BJ (cell line): ENCODE results near the gene CDX4. TPM values are rescaled to one million over a fixed set of nuclear protein-coding genes. Genes with fewer than 3 reads are reported as not detected.

Experiments used
- CTCF ChIA-PET: fragments of 350-600 bp; formaldehyde crosslinking; extraction: SDS; loops from one replicate; lab custom pipeline; 2021; ENCODE audit warnings: antibody characterized with exemption, inconsistent platforms; lab: Yijun Ruan, JAX
- POLR2A ChIA-PET: fragments of 300-600 bp; sonication (Branson Sonifier 250); formaldehyde crosslinking; extraction: SDS; loops from one replicate; lab custom pipeline; 2021; ENCODE audit warnings: antibody characterized with exemption; lab: Charles Lee
- DNase-seq: peaks from one replicate; pipeline ENCODE4 v3.0.0-alpha.2; 2011; ENCODE audit warnings: low read depth
- H3K27me3 ChIP-seq: 2 replicates; pipeline ENCODE4 v1.6.0; 2011; ENCODE audit warnings: low read length; ENCODE audit not compliant: control insufficient read depth, insufficient read depth
- H3K36me3 ChIP-seq: 2 replicates; pipeline ENCODE4 v1.5.1; 2011; ENCODE audit warnings: low read length; ENCODE audit not compliant: control insufficient read depth, insufficient read depth
- H3K4me3 ChIP-seq: 2 replicates; pipeline ENCODE4 v1.5.1; 2011; ENCODE audit warnings: low read depth, mild to moderate bottlenecking, control low read depth, low read length
- polyA plus RNA-seq: library from polyadenylated mRNA; depleted of rRNA; stranded (reverse); fragments of >200 nt; gene quantifications from 2 replicates; pipeline ENCODE4 v1.2.3, GENCODE V29; 2011
- TF ChIP-seq, protein P1 (sequence below): IDR thresholded peaks from 2 replicates; pipeline ENCODE4 v1.5.1; 2011; ENCODE audit warnings: low read depth, mild to moderate bottlenecking, control low read depth, inconsistent platforms, low read length, moderate library complexity; ENCODE audit not compliant: insufficient read depth

Gene CDX4
- polyA plus RNA-seq, 1 experiment = not detected

DNA sequence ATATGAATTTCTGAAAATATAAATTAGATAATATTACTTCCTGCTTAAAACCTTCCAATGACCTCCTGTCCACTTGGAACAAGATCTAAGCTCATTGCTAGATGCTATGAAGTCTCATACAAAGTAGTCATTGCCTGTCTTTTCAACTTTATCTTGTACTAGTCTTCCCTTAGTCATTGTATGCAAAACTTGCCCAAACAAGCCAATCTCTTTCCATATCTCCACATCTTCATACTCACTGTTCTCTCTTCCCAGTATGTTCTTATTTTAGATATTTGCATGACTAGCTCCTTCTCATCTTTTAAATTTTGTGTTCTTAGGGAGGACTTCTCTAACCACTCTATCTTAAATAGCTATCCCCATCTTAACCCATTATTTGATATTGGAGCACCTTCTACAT is 33.9 kb upstream of the CDX4 start:
- POLR2A ChIA-PET = no interaction called here

DNA sequence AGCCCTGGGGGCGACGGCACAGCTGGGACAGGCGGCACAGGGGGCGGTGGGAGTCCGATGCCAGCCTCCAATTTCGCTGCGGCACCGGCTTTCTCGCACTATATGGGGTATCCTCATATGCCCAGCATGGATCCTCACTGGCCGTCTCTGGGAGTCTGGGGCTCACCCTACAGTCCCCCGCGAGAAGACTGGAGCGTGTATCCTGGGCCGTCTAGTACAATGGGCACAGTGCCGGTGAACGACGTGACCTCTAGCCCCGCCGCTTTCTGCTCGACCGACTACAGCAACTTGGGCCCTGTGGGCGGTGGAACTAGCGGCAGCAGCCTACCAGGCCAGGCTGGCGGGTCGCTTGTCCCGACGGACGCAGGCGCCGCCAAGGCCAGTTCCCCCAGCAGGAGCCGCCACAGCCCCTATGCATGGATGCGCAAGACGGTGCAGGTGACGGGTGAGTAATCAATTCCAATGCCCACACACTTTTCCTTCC is 500 bp downstream of the CDX4 start:
- CTCF ChIA-PET = no interaction called here
- H3K36me3 ChIP-seq = no peaks in the 10 kb centered on the region
- TF ChIP-seq, protein P1, sequence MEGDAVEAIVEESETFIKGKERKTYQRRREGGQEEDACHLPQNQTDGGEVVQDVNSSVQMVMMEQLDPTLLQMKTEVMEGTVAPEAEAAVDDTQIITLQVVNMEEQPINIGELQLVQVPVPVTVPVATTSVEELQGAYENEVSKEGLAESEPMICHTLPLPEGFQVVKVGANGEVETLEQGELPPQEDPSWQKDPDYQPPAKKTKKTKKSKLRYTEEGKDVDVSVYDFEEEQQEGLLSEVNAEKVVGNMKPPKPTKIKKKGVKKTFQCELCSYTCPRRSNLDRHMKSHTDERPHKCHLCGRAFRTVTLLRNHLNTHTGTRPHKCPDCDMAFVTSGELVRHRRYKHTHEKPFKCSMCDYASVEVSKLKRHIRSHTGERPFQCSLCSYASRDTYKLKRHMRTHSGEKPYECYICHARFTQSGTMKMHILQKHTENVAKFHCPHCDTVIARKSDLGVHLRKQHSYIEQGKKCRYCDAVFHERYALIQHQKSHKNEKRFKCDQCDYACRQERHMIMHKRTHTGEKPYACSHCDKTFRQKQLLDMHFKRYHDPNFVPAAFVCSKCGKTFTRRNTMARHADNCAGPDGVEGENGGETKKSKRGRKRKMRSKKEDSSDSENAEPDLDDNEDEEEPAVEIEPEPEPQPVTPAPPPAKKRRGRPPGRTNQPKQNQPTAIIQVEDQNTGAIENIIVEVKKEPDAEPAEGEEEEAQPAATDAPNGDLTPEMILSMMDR = no peak
- no peak for DNase-seq
- POLR2A ChIA-PET = no interaction called here
- H3K27me3 ChIP-seq = no peaks in the 10 kb centered on the region
- H3K4me3 ChIP-seq = no peak overlapping the region

More for the DNA sequence above, 33.9 kb upstream of the CDX4 start:
- CTCF ChIA-PET = no interaction called here
- TF ChIP-seq, protein P1 = no peak
- H3K36me3 ChIP-seq = no peaks in the 10 kb centered on the region
- H3K4me3 ChIP-seq = no peak overlapping the region
- no peaks in the 10 kb centered on the region for H3K27me3 ChIP-seq
- DNase-seq = no peak

- ChIA-PET POLR2A (no interaction called here), CTCF (no interaction called here)
- no peaks in the 10 kb centered on the region for H3K27me3 ChIP-seq
- TF ChIP-seq, protein P1 = no peak
- no peak overlapping the region for H3K4me3 ChIP-seq
- DNase-seq = no peak
- H3K36me3 ChIP-seq = no peaks in the 10 kb centered on the region
Observed at GRCh38 chrX:73448379-73448778, 1.5 kb downstream of the CDX4 start.

GRCh38 chrX:73455171-73455570 is 8.3 kb downstream of the CDX4 start:
- H3K36me3 ChIP-seq = no peaks in the 10 kb centered on the region
- DNase-seq = no peak
- ChIA-PET CTCF (no interaction called here), POLR2A (no interaction called here)
- TF ChIP-seq, protein P1 = no peak
- H3K27me3 ChIP-seq = no peaks in the 10 kb centered on the region
- no peak overlapping the region for H3K4me3 ChIP-seq

- TF ChIP-seq, protein P1 = no peak
- ChIA-PET CTCF (no interaction called here), POLR2A (no interaction called here)
- H3K4me3 ChIP-seq = no peak overlapping the region
- DNase-seq = no peak
- no peaks in the 10 kb centered on the region for H3K27me3 ChIP-seq
- H3K36me3 ChIP-seq = no peaks in the 10 kb centered on the region
Observed at GRCh38 chrX:73457306-73457705, 10.5 kb downstream of the CDX4 start.
